ENCODE data around the gene DIDO1.

- TF ChIP-seq POLR2A (IDR thresholded peaks at IDR 0.05), result no peak
- TF ChIP-seq, protein P1, sequence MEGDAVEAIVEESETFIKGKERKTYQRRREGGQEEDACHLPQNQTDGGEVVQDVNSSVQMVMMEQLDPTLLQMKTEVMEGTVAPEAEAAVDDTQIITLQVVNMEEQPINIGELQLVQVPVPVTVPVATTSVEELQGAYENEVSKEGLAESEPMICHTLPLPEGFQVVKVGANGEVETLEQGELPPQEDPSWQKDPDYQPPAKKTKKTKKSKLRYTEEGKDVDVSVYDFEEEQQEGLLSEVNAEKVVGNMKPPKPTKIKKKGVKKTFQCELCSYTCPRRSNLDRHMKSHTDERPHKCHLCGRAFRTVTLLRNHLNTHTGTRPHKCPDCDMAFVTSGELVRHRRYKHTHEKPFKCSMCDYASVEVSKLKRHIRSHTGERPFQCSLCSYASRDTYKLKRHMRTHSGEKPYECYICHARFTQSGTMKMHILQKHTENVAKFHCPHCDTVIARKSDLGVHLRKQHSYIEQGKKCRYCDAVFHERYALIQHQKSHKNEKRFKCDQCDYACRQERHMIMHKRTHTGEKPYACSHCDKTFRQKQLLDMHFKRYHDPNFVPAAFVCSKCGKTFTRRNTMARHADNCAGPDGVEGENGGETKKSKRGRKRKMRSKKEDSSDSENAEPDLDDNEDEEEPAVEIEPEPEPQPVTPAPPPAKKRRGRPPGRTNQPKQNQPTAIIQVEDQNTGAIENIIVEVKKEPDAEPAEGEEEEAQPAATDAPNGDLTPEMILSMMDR (IDR thresholded peaks at IDR 0.05), result no peak
These were observed 41.0 kb downstream of the DIDO1 start for GRCh38 chr20:62885046-62885895.
